ENCODE results near the gene BACH1.

BACH1 gene

GRCh38 chr21:29254550-29254949 lies 44.2 kb upstream of the BACH1 start:
- H4K20me1 ChIP-seq (ENCODE audit: control insufficient read depth, insufficient read depth, low read depth, low read length) = no peaks in the 10 kb centered on the region
- no peaks in the 10 kb centered on the region for H3K27me3 ChIP-seq (ENCODE audit: control insufficient read depth, low read length)
- H3K4me3 ChIP-seq (ENCODE audit: low read length) = no peak overlapping the region
- peaks cover 14% of the 10 kb centered on the region for H3K9me3 ChIP-seq (ENCODE audit: control insufficient read depth, insufficient read depth, low read length)
- H3K36me3 ChIP-seq (ENCODE audit: control insufficient read depth, low read length) = no peaks in the 10 kb centered on the region
- TF ChIP-seq CTCF (IDR thresholded peaks at IDR 0.05; ENCODE audit: low read depth, low read length, poor library complexity, severe bottlenecking) (no peak), EZH2phosphoT487 (IDR thresholded peaks at IDR 0.05; ENCODE audit: borderline replicate concordance, low read length) (no peak)
- H3K79me2 ChIP-seq (ENCODE audit: control insufficient read depth, low read length) = no peaks in the 10 kb centered on the region
- H3K27ac ChIP-seq (ENCODE audit: low read depth, low read length) = no peak overlapping the region
- no peaks in the 10 kb centered on the region for H3F3A ChIP-seq (ENCODE audit: control insufficient read depth, insufficient read depth)
- H3K4me1 ChIP-seq (ENCODE audit: control insufficient read depth, low read length) = no peaks in the 10 kb centered on the region
- no peak overlapping the region for H3K4me2 ChIP-seq (ENCODE audit: low read length)
- no peaks in the 10 kb centered on the region for H3K9me2 ChIP-seq (replicated peaks; ENCODE audit: control insufficient read depth, low read length)

GRCh38 chr21:29256126-29256910 lies 42.4 kb upstream of the BACH1 start:
- no peaks in the 10 kb centered on the region for H3K79me2 ChIP-seq (ENCODE audit: control insufficient read depth, low read length)
- H3K4me3 ChIP-seq (ENCODE audit: low read length) = no peak overlapping the region
- TF ChIP-seq CTCF (IDR thresholded peaks at IDR 0.05; ENCODE audit: low read depth, low read length, poor library complexity, severe bottlenecking) (no peak), EZH2phosphoT487 (IDR thresholded peaks at IDR 0.05; ENCODE audit: borderline replicate concordance, low read length) (no peak)
- H3K9me2 ChIP-seq (replicated peaks; ENCODE audit: control insufficient read depth, low read length) = no peaks in the 10 kb centered on the region
- no peaks in the 10 kb centered on the region for H3K4me1 ChIP-seq (ENCODE audit: control insufficient read depth, low read length)
- no peak overlapping the region for H3K27ac ChIP-seq (ENCODE audit: low read depth, low read length)
- no peaks in the 10 kb centered on the region for H3K36me3 ChIP-seq (ENCODE audit: control insufficient read depth, low read length)
- peaks cover 10% of the 10 kb centered on the region; the same call in 1 of the 2 replicates for H3K9me3 ChIP-seq (ENCODE audit: control insufficient read depth, insufficient read depth, low read length)
- no peaks in the 10 kb centered on the region for H3F3A ChIP-seq (ENCODE audit: control insufficient read depth, insufficient read depth)
- no peak overlapping the region for H3K4me2 ChIP-seq (ENCODE audit: low read length)
- H3K27me3 ChIP-seq (ENCODE audit: control insufficient read depth, low read length) = no peaks in the 10 kb centered on the region
- no peaks in the 10 kb centered on the region for H4K20me1 ChIP-seq (ENCODE audit: control insufficient read depth, insufficient read depth, low read depth, low read length)

GRCh38 chr21:29257701-29258100 lies 41.0 kb upstream of the BACH1 start:
- Histone ChIP-seq H3K9me2 (replicated peaks; ENCODE audit: control insufficient read depth, low read length) (no peaks in the 10 kb centered on the region), H3K4me2 (ENCODE audit: low read length) (no peak overlapping the region), H3K79me2 (ENCODE audit: control insufficient read depth, low read length) (no peaks in the 10 kb centered on the region), H3K4me1 (ENCODE audit: control insufficient read depth, low read length) (no peaks in the 10 kb centered on the region), H3K27me3 (ENCODE audit: control insufficient read depth, low read length) (no peaks in the 10 kb centered on the region), H3K27ac (ENCODE audit: low read depth, low read length) (no peak overlapping the region), H3F3A (ENCODE audit: control insufficient read depth, insufficient read depth) (no peaks in the 10 kb centered on the region), H3K4me3 (ENCODE audit: low read length) (no peak overlapping the region), H3K9me3 (ENCODE audit: control insufficient read depth, insufficient read depth, low read length) (peaks cover 10% of the 10 kb centered on the region; the same call in 1 of the 2 replicates), H3K36me3 (ENCODE audit: control insufficient read depth, low read length) (no peaks in the 10 kb centered on the region), H4K20me1 (ENCODE audit: control insufficient read depth, insufficient read depth, low read depth, low read length) (no peaks in the 10 kb centered on the region)
- TF ChIP-seq EZH2phosphoT487 (IDR thresholded peaks at IDR 0.05; ENCODE audit: borderline replicate concordance, low read length) = no peak
- no peak for TF ChIP-seq CTCF (IDR thresholded peaks at IDR 0.05; ENCODE audit: low read depth, low read length, poor library complexity, severe bottlenecking)
